T-cell (primary cell): ENCODE measurements around the gene ADD2. TPM values are rescaled to one million over a fixed set of nuclear protein-coding genes. Genes with fewer than 3 reads are reported as not detected.

Source experiments
- ATAC-seq, 4 experiments: fragments of 200-7000 bp in 3 of 4; fragments of 150-1000 bp in 1 of 4; cut with Tn5 transposase; replicated peaks in 1 of 4; 1 replicate in 3 of 4; 2 replicates in 1 of 4; pipeline ENCODE4 v1.10.0; 2021; ENCODE audit warnings: moderate library complexity in 3 of 4, mild to moderate bottlenecking in 2 of 4, moderate number of reproducible peaks in 1 of 4
- CTCF ChIA-PET, 2 donors: fragments of 300-600 bp; sonication (Branson Sonifier 250); formaldehyde crosslinking; loops; one replicate each; lab custom pipeline; 2022; ENCODE audit warnings: antibody characterized with exemption in 2 of 2; lab: Charles Lee
- POLR2A ChIA-PET, 2 donors: fragments of 300-600 bp; sonication (Branson Sonifier 250); formaldehyde crosslinking; loops; one replicate each; lab custom pipeline; 2022; ENCODE audit warnings: antibody characterized with exemption in 2 of 2; lab: Charles Lee
- DNase-seq, 35 experiments: peaks; one replicate each; pipeline versions ENCODE4 v3.0.0 to v3.0.0-alpha.2; 2013 to 2023
- H3K27ac ChIP-seq: one replicate; pipeline ENCODE4 v1.5.1; 2013; ENCODE audit warnings: low read length
- H3K27me3 ChIP-seq, 2 experiments: replicated peaks in 1 of 2; 1 replicate in 1 of 2; 2 replicates in 1 of 2; pipeline versions ENCODE4 v1.6.1 to v1.7.0; 2013; ENCODE audit warnings: low read length in 1 of 2, mixed read lengths in 1 of 2; ENCODE audit not compliant: control insufficient read depth in 2 of 2, insufficient read depth in 2 of 2; ENCODE audit errors: extremely low read depth in 1 of 2
- H3K36me3 ChIP-seq, 2 donors: 1 replicate in 1 of 2; 2 replicates in 1 of 2; pipeline versions ENCODE4 v1.6.1 to v1.7.0; 2013; ENCODE audit warnings: low read length in 1 of 2; ENCODE audit not compliant: control insufficient read depth in 2 of 2, insufficient read depth in 1 of 2; ENCODE audit errors: extremely low read depth in 1 of 2
- H3K4me1 ChIP-seq, 2 experiments: 1 replicate in 1 of 2; 2 replicates in 1 of 2; pipeline versions ENCODE4 v1.6.1 to v1.7.0; 2013; ENCODE audit warnings: low read length in 2 of 2, mixed read lengths in 1 of 2; ENCODE audit not compliant: insufficient read depth in 2 of 2, control insufficient read depth in 1 of 2; ENCODE audit errors: extremely low read depth in 1 of 2
- H3K4me3 ChIP-seq, 2 donors: 1 replicate in 1 of 2; 2 replicates in 1 of 2; pipeline versions ENCODE4 v1.5.1 to v1.7.0; 2013; ENCODE audit warnings: mild to moderate bottlenecking in 2 of 2, low read length in 1 of 2, moderate library complexity in 1 of 2; ENCODE audit not compliant: control insufficient read depth in 1 of 2; ENCODE audit errors: extremely low read depth in 1 of 2
- H3K9me3 ChIP-seq: 2 replicates; pipeline ENCODE4 v1.7.0; 2013
- H3K27ac Mint-ChIP-seq, 2 donors: one replicate each; pipeline ENCODE4 v1.8.0; 2020 to 2021; ENCODE audit warnings: mild to moderate bottlenecking in 2 of 2, mixed read lengths in 2 of 2
- H3K27me3 Mint-ChIP-seq, 2 donors: one replicate each; pipeline ENCODE4 v1.8.0; 2021 to 2022; ENCODE audit warnings: mixed read lengths in 2 of 2
- H3K36me3 Mint-ChIP-seq: one replicate; pipeline ENCODE4 v1.8.0; 2021; ENCODE audit warnings: mixed read lengths
- H3K4me1 Mint-ChIP-seq, 3 donors: one replicate each; pipeline ENCODE4 v1.8.0; 2020 to 2022; ENCODE audit warnings: mixed read lengths in 3 of 3, mild to moderate bottlenecking in 1 of 3
- H3K4me3 Mint-ChIP-seq, 3 donors: one replicate each; pipeline ENCODE4 v1.8.0; 2020 to 2022; ENCODE audit warnings: mild to moderate bottlenecking in 3 of 3, mixed read lengths in 3 of 3, moderate library complexity in 3 of 3
- H3K9me3 Mint-ChIP-seq, 3 donors: one replicate each; pipeline ENCODE4 v1.8.0; 2020 to 2022; ENCODE audit warnings: mixed read lengths in 3 of 3
- WGBS: methylation state at CpG from one replicate; pipeline ENCODE4 v1.1.5; 2013; ENCODE audit warnings: missing lambda C conversion rate; ENCODE audit not compliant: insufficient coverage; 5-methylcytosine and 5-hydroxymethylcytosine counted together
- total RNA-seq, 35 experiments: library from RNA in 6 of 35; stranded (reverse) in 6 of 35; fragments of 120-200 nt in 1 of 35; gene quantifications; one replicate each; pipeline versions ENCODE4 v1.2.1 to v1.2.4 and lab custom pipeline; 2013 to 2026

ADD2 gene
- total RNA-seq, 5 donors from 2014 or later (not counting 1 experiment from before 2014, with no cell fraction given) = 4.7 to 7.9 (median 7.1) TPM

- Mint-ChIP-seq H3K36me3 (no peaks in the 10 kb centered on the region), H3K9me3 (no peaks in the 10 kb centered on the region), H3K4me3 (no peak overlapping the region), H3K27me3 (no peaks in the 10 kb centered on the region), H3K4me1 (no peaks in the 10 kb centered on the region), H3K27ac (no peak overlapping the region)
- Histone ChIP-seq H3K27ac (no peak overlapping the region), H3K4me1 (no peaks in the 10 kb centered on the region), H3K36me3 (peaks cover 0 to 4% of the 10 kb centered on the region in 2 donors), H3K9me3 (no peaks in the 10 kb centered on the region), H3K4me3 (no peak overlapping the region), H3K27me3 (peaks cover 0 to 16% of the 10 kb centered on the region in 2 experiments)
- ATAC-seq (no peak), DNase-seq (no peak)
- 87% methylated on average over 4 of the region's 7 CpGs for WGBS
- ChIA-PET CTCF (no interaction called here), POLR2A (no interaction called here)
Observed at GRCh38 chr2:70717431-70718038, 50.5 kb downstream of the ADD2 start.

GRCh38 chr2:70716951-70717350 is 51.0 kb downstream of the ADD2 start:
- H3K4me3 ChIP-seq = no peak overlapping the region
- 75% methylated on average over 1 of the region's 3 CpGs for WGBS
- ATAC-seq = no peak
- Mint-ChIP-seq H3K27me3 (no peaks in the 10 kb centered on the region), H3K4me1 (no peaks in the 10 kb centered on the region), H3K27ac (no peak overlapping the region), H3K36me3 (no peaks in the 10 kb centered on the region), H3K9me3 (no peaks in the 10 kb centered on the region), H3K4me3 (no peak overlapping the region)
- H3K27ac ChIP-seq = no peak overlapping the region
- H3K36me3 ChIP-seq = peaks cover 0 to 4% of the 10 kb centered on the region in 2 donors
- DNase-seq = no peak
- no peaks in the 10 kb centered on the region for H3K9me3 ChIP-seq
- ChIA-PET POLR2A (no interaction called here), CTCF (no interaction called here)
- H3K27me3 ChIP-seq = peaks cover 0 to 16% of the 10 kb centered on the region in 2 experiments
- no peaks in the 10 kb centered on the region for H3K4me1 ChIP-seq

GRCh38 chr2:70716131-70716743 is 51.8 kb downstream of the ADD2 start:
- Mint-ChIP-seq H3K9me3 (no peaks in the 10 kb centered on the region), H3K27me3 (no peaks in the 10 kb centered on the region), H3K36me3 (no peaks in the 10 kb centered on the region), H3K4me1 (no peaks in the 10 kb centered on the region), H3K27ac (no peak overlapping the region), H3K4me3 (no peak overlapping the region)
- H3K27me3 ChIP-seq = peaks cover 0 to 16% of the 10 kb centered on the region in 2 experiments
- WGBS = 83% methylated on average over 5 of the region's 7 CpGs
- H3K9me3 ChIP-seq = no peaks in the 10 kb centered on the region
- no peak overlapping the region for H3K4me3 ChIP-seq
- POLR2A ChIA-PET = no interaction called here
- H3K27ac ChIP-seq = no peak overlapping the region
- peaks cover 0 to 4% of the 10 kb centered on the region in 2 donors for H3K36me3 ChIP-seq
- no peaks in the 10 kb centered on the region for H3K4me1 ChIP-seq
- ATAC-seq (no peak), DNase-seq (no peak)
- CTCF ChIA-PET = no interaction called here

GRCh38 chr2:70715071-70715985 is 52.7 kb downstream of the ADD2 start:
- no peak overlapping the region for H3K4me3 Mint-ChIP-seq
- H3K27ac Mint-ChIP-seq = no peak overlapping the region
- no peak overlapping the region for H3K4me3 ChIP-seq
- H3K36me3 ChIP-seq = peaks cover 0 to under 1% of the 10 kb centered on the region in 2 donors
- DNase-seq (no peak), ATAC-seq (no peak)
- H3K27me3 ChIP-seq = peaks cover 0 to 16% of the 10 kb centered on the region in 2 experiments
- ChIA-PET CTCF (no interaction called here), POLR2A (no interaction called here)
- no peaks in the 10 kb centered on the region for H3K4me1 Mint-ChIP-seq
- no peak overlapping the region for H3K27ac ChIP-seq
- no peaks in the 10 kb centered on the region for H3K9me3 ChIP-seq
- no peaks in the 10 kb centered on the region for H3K36me3 Mint-ChIP-seq
- 70% methylated on average over 6 of the region's 7 CpGs for WGBS
- H3K9me3 Mint-ChIP-seq = no peaks in the 10 kb centered on the region
- H3K4me1 ChIP-seq = no peaks in the 10 kb centered on the region
- no peaks in the 10 kb centered on the region for H3K27me3 Mint-ChIP-seq

GRCh38 chr2:70714141-70714905 is 53.7 kb downstream of the ADD2 start:
- Histone ChIP-seq H3K4me3 (no peak overlapping the region), H3K27ac (no peak overlapping the region), H3K27me3 (peaks cover 0 to 16% of the 10 kb centered on the region in 2 experiments), H3K9me3 (no peaks in the 10 kb centered on the region), H3K36me3 (no peaks in the 10 kb centered on the region), H3K4me1 (no peaks in the 10 kb centered on the region)
- POLR2A ChIA-PET = no interaction called here
- H3K4me1 Mint-ChIP-seq = no peaks in the 10 kb centered on the region
- no peak for ATAC-seq
- no peaks in the 10 kb centered on the region for H3K9me3 Mint-ChIP-seq
- no peaks in the 10 kb centered on the region for H3K36me3 Mint-ChIP-seq
- WGBS = 93% methylated on average over 3 of the region's 5 CpGs
- no peaks in the 10 kb centered on the region for H3K27me3 Mint-ChIP-seq
- H3K27ac Mint-ChIP-seq = no peak overlapping the region
- no peak overlapping the region for H3K4me3 Mint-ChIP-seq
- CTCF ChIA-PET = no interaction called here
- no peak for DNase-seq

GRCh38 chr2:70712916-70713315 is 55.1 kb downstream of the ADD2 start:
- Mint-ChIP-seq H3K9me3 (no peaks in the 10 kb centered on the region), H3K36me3 (no peaks in the 10 kb centered on the region), H3K27me3 (no peaks in the 10 kb centered on the region), H3K4me3 (no peak overlapping the region), H3K4me1 (no peaks in the 10 kb centered on the region), H3K27ac (no peak overlapping the region)
- ATAC-seq (no peak), DNase-seq (no peak)
- Histone ChIP-seq H3K4me1 (no peaks in the 10 kb centered on the region), H3K9me3 (no peaks in the 10 kb centered on the region), H3K27me3 (peaks cover 0 to 13% of the 10 kb centered on the region in 2 experiments), H3K36me3 (no peaks in the 10 kb centered on the region), H3K4me3 (no peak overlapping the region), H3K27ac (no peak overlapping the region)
- POLR2A ChIA-PET = no interaction called here
- CTCF ChIA-PET = no interaction called here
- WGBS = 90% methylated on average over 4 of the region's 5 CpGs
